PFSK-1 (cell line): ENCODE measurements around the gene NMRK2. TPM values are rescaled to one million over a fixed set of nuclear protein-coding genes. Genes with fewer than 3 reads are reported as not detected.

Experiments used
- FOXP2 ChIP-seq: optimal IDR thresholded peaks from 2 replicates; pipeline ENCODE3; 2011; ENCODE audit warnings: borderline replicate concordance, control low read depth, inconsistent platforms; ENCODE audit not compliant: insufficient read depth; ENCODE audit errors: extremely low read length, extremely low read depth
- POLR2AphosphoS5 ChIP-seq: IDR thresholded peaks from 2 replicates; pipeline ENCODE4 v1.6.1; 2012; ENCODE audit warnings: low read depth, mild to moderate bottlenecking, control low read depth, low read length, moderate library complexity
- REST ChIP-seq, 2 experiments: IDR thresholded peaks; 2 replicates each; pipeline versions ENCODE4 v1.6.1 to v1.8.0; 2011 to 2012; ENCODE audit warnings: low read depth in 2 of 2, low read length in 2 of 2, control low read depth in 1 of 2, inconsistent platforms in 1 of 2, mild to moderate bottlenecking in 1 of 2, moderate library complexity in 1 of 2; ENCODE audit not compliant: insufficient read depth in 1 of 2
- SIN3A ChIP-seq: IDR thresholded peaks from 2 replicates; pipeline ENCODE4 v1.6.1; 2012; ENCODE audit warnings: mild to moderate bottlenecking, low read length, moderate library complexity, borderline replicate concordance; ENCODE audit not compliant: insufficient read depth
- TAF1 ChIP-seq: IDR thresholded peaks from 2 replicates; pipeline ENCODE4 v1.6.1; 2012; ENCODE audit warnings: low read length, control low read depth, borderline replicate concordance; ENCODE audit not compliant: insufficient read depth
- polyA plus RNA-seq: library from polyadenylated mRNA; unstranded; fragments of >200 nt; gene quantifications from one replicate; pipeline ENCODE4 v1.2.1, GENCODE V29; 2012; ENCODE audit warnings: low read depth, missing spikeins; ENCODE audit not compliant: insufficient read length

The NMRK2 gene
- polyA plus RNA-seq, result not detected

- TF ChIP-seq REST (IDR thresholded peaks at IDR 0.05; ENCODE audit: insufficient read depth in 1 of 2, low read depth in 2 of 2, low read length in 2 of 2), result no peak
- no peak for TF ChIP-seq SIN3A
- no peak for TF ChIP-seq POLR2AphosphoS5
- TF ChIP-seq TAF1, result no peak
- TF ChIP-seq FOXP2, result no peak
Observed at GRCh38 chr19:3932931-3933810, at the start of gene NMRK2. TSS of gene NMRK2 (plus strand) at chr19:3933069. CDS start at chr19:3933672, 603 bp downstream.

GRCh38 chr19:3890591-3890990 lies 42.3 kb upstream of the NMRK2 start:
- TF ChIP-seq POLR2AphosphoS5, result no peak
- TF ChIP-seq TAF1, result no peak

GRCh38 chr19:3893509-3894179 lies 39.2 kb upstream of the NMRK2 start:
- TF ChIP-seq SIN3A (no peak), REST (IDR thresholded peaks at IDR 0.05; ENCODE audit: insufficient read depth in 1 of 2, low read depth in 2 of 2, low read length in 2 of 2) (no peak), TAF1 (no peak), POLR2AphosphoS5 (no peak), FOXP2 (no peak)

- no peak for TF ChIP-seq TAF1
- TF ChIP-seq FOXP2, result no peak
- TF ChIP-seq POLR2AphosphoS5, result no peak
- TF ChIP-seq SIN3A, result no peak
- no peak for TF ChIP-seq REST (IDR thresholded peaks at IDR 0.05; ENCODE audit: insufficient read depth in 1 of 2, low read depth in 2 of 2, low read length in 2 of 2)
Observed at GRCh38 chr19:3895788-3896187, 37.1 kb upstream of the NMRK2 start.

GRCh38 chr19:3897936-3898335 lies 34.9 kb upstream of the NMRK2 start:
- TF ChIP-seq SIN3A (no peak), TAF1 (no peak), REST (IDR thresholded peaks at IDR 0.05; ENCODE audit: insufficient read depth in 1 of 2, low read depth in 2 of 2, low read length in 2 of 2) (no peak), FOXP2 (no peak), POLR2AphosphoS5 (no peak)
